Metanephros (tissue), 2 donors: ENCODE data around the gene ATMIN. TPM values are rescaled to one million over a fixed set of nuclear protein-coding genes. Genes with fewer than 3 reads are reported as not detected.

Experiments
- small RNA-seq: library from RNA; depleted of rRNA; stranded (forward); fragments of <200 nt; gene quantifications from one replicate; pipeline ENCODE3, GENCODE V24; 2014; ENCODE audit warnings: low replicate concordance
- total RNA-seq: library from RNA; depleted of rRNA; stranded (reverse); fragments of >200 nt; gene quantifications from one replicate; pipeline ENCODE4 v1.2.3, GENCODE V29; 2014

The ATMIN gene
- 29.7 TPM for total RNA-seq

DNA sequence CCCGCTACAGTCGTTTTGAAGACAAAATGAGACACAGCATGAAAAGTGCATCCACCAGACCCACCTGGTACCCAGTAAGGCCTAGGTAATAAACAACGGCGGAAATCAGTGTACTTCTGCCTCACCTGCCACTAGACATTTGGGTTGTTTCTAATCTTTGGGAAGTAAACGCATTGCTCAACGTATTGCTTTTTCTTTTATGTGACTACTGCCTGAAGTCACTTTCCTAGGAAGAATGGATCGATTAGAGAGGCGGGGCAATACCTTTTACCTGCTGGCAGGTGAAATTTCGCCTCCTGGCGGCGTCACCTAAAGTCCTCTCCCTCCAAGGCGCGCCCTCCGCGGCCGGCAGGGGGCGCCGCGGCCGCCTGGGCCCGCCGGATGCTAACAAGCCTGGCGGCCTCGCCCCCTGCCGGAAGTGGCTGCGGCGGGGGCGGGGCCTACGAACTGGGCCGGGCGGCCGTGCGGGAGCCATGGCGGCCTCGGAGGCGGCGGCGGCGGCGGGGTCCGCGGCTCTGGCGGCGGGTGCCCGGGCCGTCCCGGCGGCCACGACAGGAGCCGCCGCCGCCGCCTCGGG lies at the start of gene ATMIN:
Gene ATMIN, plus strand, starts transcription at position 445 of the 577 bp plus-strand sequence. Its CDS starts 29 bp downstream, at position 474.

GRCh38 chr16:81006813-81007695 lies 28.6 kb upstream of the ATMIN start, which contains the start of the genes CENPN and CMC2:
Gene CENPN, plus strand, starts transcription at chr16:81007214. Its CDS starts 4,726 bp downstream, at chr16:81011940.
Gene CMC2, minus strand, starts transcription at chr16:81006885. Its CDS starts 9,491 bp downstream, at chr16:80997394.

GRCh38 chr16:81077076-81077940 lies 41.7 kb downstream of the ATMIN start, which contains the start of gene C16orf46:
Gene C16orf46, minus strand, starts transcription at chr16:81077238. Its CDS starts 13,283 bp downstream, at chr16:81063955.

DNA sequence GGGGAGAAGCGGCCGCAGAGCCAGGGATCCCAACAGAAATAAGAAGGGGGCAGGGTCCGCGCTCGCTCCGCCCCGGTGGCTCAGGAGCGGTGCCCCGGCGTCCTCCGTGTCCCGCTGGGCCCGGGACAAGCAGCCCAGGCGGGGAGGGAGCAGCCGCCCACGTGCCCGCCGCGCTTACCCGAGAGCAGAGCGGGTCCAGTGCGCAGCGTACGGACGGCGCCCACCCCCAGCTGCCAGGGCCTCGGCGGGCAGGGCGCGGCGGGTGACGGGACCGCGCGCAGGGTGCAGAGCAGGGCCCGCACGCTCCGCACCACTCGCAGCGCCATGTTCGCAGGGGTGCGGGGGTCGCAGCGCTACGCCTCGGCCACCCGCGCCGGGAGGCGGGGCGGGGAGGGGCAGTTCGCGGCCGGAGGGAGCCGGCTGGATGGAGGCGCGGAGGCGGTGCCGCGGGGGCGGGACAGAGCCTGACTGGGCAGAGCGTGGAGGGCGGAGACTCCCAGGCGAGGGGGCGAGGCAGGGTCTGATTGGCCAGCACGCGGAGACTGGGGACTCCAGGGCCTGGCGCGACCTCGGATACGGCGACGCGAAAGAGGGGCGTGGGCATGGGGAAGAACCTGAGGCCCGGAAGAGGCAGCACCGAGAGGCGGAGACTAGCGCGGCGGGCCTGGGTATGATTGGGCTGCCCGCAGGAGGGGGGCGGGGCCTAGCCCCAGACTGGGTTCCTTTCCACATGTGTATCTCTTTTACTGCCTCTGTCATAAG lies 60.5 kb downstream of the ATMIN start, which contains the start of gene GCSH:
Gene GCSH, minus strand, starts transcription at position 443 of the 762 bp plus-strand sequence. Its CDS starts 117 bp downstream, at position 326.

Small RNAs within 50 kb of the gene (small RNA-seq; reads per million reads assigned to genes)
- not detected for gene AC092718.3

Other genes starting within 250 kb of the ATMIN start
- gene CDYL2, start 231.2 kb upstream of the ATMIN start, total RNA-seq = 6.4 TPM
- 51.9 TPM for gene CMC2, start 29.0 kb upstream of the ATMIN start, total RNA-seq
- gene CENPN, start 28.6 kb upstream of the ATMIN start, total RNA-seq = 6.5 TPM
- gene C16orf46, start 41.4 kb downstream of the ATMIN start, total RNA-seq = 2.8 TPM
- 21.0 TPM for gene GCSH, start 60.6 kb downstream of the ATMIN start, total RNA-seq
- gene BCO1, start 202.8 kb downstream of the ATMIN start, total RNA-seq = 3.2 TPM